Measurements from ENCODE around the gene RPLP1.
A peak's percentile ranks its signal among the peaks of the same experiment; 100 is the strongest.

The RPLP1 gene

GRCh38 chr15:69452692-69453521 lies at the start of gene RPLP1:
TSS of gene RPLP1 (plus strand) at chr15:69452818. CDS start at chr15:69452949, 131 bp downstream.
- Histone ChIP-seq H3K9ac (ENCODE audit: low read depth, low read length) (peak within 1 kb of the TSS; percentile 99), H3K27me3 (ENCODE audit: insufficient read depth, low read length) (no peaks in the 10 kb centered on the region), H3K4me1 (ENCODE audit: insufficient read depth, low read length) (peaks cover 10% of the 10 kb centered on the region; the same call in 1 of the 2 replicates), H3K27ac (ENCODE audit: low read length) (peak within 1 kb of the TSS; percentile 76), H3K36me3 (ENCODE audit: insufficient read depth, low read depth, low read length) (peaks cover 50% of the 10 kb centered on the region), H3K9me3 (ENCODE audit: insufficient read depth, low read depth, low read length) (no peaks in the 10 kb centered on the region), H3K4me3 (ENCODE audit: low read length) (peak within 1 kb of the TSS; percentile 98)

- Histone ChIP-seq H3K27me3 (ENCODE audit: insufficient read depth, low read length) (no peaks in the 10 kb centered on the region), H3K36me3 (ENCODE audit: insufficient read depth, low read depth, low read length) (no peaks in the 10 kb centered on the region), H3K9me3 (ENCODE audit: insufficient read depth, low read depth, low read length) (no peaks in the 10 kb centered on the region), H3K9ac (ENCODE audit: low read depth, low read length) (no peak overlapping the region), H3K4me1 (ENCODE audit: insufficient read depth, low read length) (no peaks in the 10 kb centered on the region), H3K4me3 (ENCODE audit: low read length) (no peak overlapping the region), H3K27ac (ENCODE audit: low read length) (no peak overlapping the region)
Observed at GRCh38 chr15:69403594-69403993, 49.0 kb upstream of the RPLP1 start.

- Histone ChIP-seq H3K36me3 (ENCODE audit: insufficient read depth, low read depth, low read length) (no peaks in the 10 kb centered on the region), H3K27ac (ENCODE audit: low read length) (no peak overlapping the region), H3K9ac (ENCODE audit: low read depth, low read length) (no peak overlapping the region), H3K4me1 (ENCODE audit: insufficient read depth, low read length) (0 out of 2 replicates have a peak, but pooled peaks cover 2% of the 10 kb centered on the region), H3K9me3 (ENCODE audit: insufficient read depth, low read depth, low read length) (no peaks in the 10 kb centered on the region), H3K4me3 (ENCODE audit: low read length) (no peak overlapping the region), H3K27me3 (ENCODE audit: insufficient read depth, low read length) (no peaks in the 10 kb centered on the region)
Observed at GRCh38 chr15:69405110-69405509, 47.5 kb upstream of the RPLP1 start.

- no peaks in the 10 kb centered on the region for H3K36me3 ChIP-seq (ENCODE audit: insufficient read depth, low read depth, low read length)
- H3K9me3 ChIP-seq (ENCODE audit: insufficient read depth, low read depth, low read length): no peaks in the 10 kb centered on the region
- 0 out of 2 replicates have a peak, but pooled peaks cover 3% of the 10 kb centered on the region for H3K4me1 ChIP-seq (ENCODE audit: insufficient read depth, low read length)
- H3K9ac ChIP-seq (ENCODE audit: low read depth, low read length): no peak overlapping the region
- H3K4me3 ChIP-seq (ENCODE audit: low read length): no peak overlapping the region
- no peak overlapping the region for H3K27ac ChIP-seq (ENCODE audit: low read length)
- no peaks in the 10 kb centered on the region for H3K27me3 ChIP-seq (ENCODE audit: insufficient read depth, low read length)
Observed at GRCh38 chr15:69407719-69408400, 44.8 kb upstream of the RPLP1 start.

GRCh38 chr15:69408841-69409240 lies 43.8 kb upstream of the RPLP1 start:
- H3K36me3 ChIP-seq (ENCODE audit: insufficient read depth, low read depth, low read length): no peaks in the 10 kb centered on the region
- no peak overlapping the region for H3K9ac ChIP-seq (ENCODE audit: low read depth, low read length)
- no peak overlapping the region for H3K27ac ChIP-seq (ENCODE audit: low read length)

GRCh38 chr15:69410248-69410874 lies 42.3 kb upstream of the RPLP1 start:
- Histone ChIP-seq H3K36me3 (ENCODE audit: insufficient read depth, low read depth, low read length) (no peaks in the 10 kb centered on the region), H3K4me1 (ENCODE audit: insufficient read depth, low read length) (peaks cover 3% of the 10 kb centered on the region; the same call in 1 of the 2 replicates), H3K4me3 (ENCODE audit: low read length) (no peak overlapping the region), H3K9ac (ENCODE audit: low read depth, low read length) (no peak overlapping the region), H3K27me3 (ENCODE audit: insufficient read depth, low read length) (no peaks in the 10 kb centered on the region), H3K9me3 (ENCODE audit: insufficient read depth, low read depth, low read length) (no peaks in the 10 kb centered on the region), H3K27ac (ENCODE audit: low read length) (no peak overlapping the region)

More at GRCh38 chr15:69408841-69409240, 43.8 kb upstream of the RPLP1 start:
- Histone ChIP-seq H3K4me1 (ENCODE audit: insufficient read depth, low read length) (0 out of 2 replicates have a peak, but pooled peaks cover 3% of the 10 kb centered on the region), H3K9me3 (ENCODE audit: insufficient read depth, low read depth, low read length) (no peaks in the 10 kb centered on the region), H3K4me3 (ENCODE audit: low read length) (no peak overlapping the region), H3K27me3 (ENCODE audit: insufficient read depth, low read length) (no peaks in the 10 kb centered on the region)

GRCh38 chr15:69412274-69412673 lies 40.3 kb upstream of the RPLP1 start:
- Histone ChIP-seq H3K4me3 (ENCODE audit: low read length) (no peak overlapping the region), H3K4me1 (ENCODE audit: insufficient read depth, low read length) (peaks cover 5% of the 10 kb centered on the region; the same call in 1 of the 2 replicates)

GRCh38 chr15:69412701-69413100 lies 39.9 kb upstream of the RPLP1 start:
- Histone ChIP-seq H3K4me3 (ENCODE audit: low read length) (no peak overlapping the region), H3K4me1 (ENCODE audit: insufficient read depth, low read length) (peaks cover 5% of the 10 kb centered on the region; the same call in 1 of the 2 replicates), H3K27ac (ENCODE audit: low read length) (no peak overlapping the region), H3K27me3 (ENCODE audit: insufficient read depth, low read length) (no peaks in the 10 kb centered on the region), H3K36me3 (ENCODE audit: insufficient read depth, low read depth, low read length) (peaks cover 13% of the 10 kb centered on the region), H3K9ac (ENCODE audit: low read depth, low read length) (no peak overlapping the region), H3K9me3 (ENCODE audit: insufficient read depth, low read depth, low read length) (no peaks in the 10 kb centered on the region)

More at GRCh38 chr15:69412274-69412673, 40.3 kb upstream of the RPLP1 start:
- Histone ChIP-seq H3K9ac (ENCODE audit: low read depth, low read length) (no peak overlapping the region), H3K9me3 (ENCODE audit: insufficient read depth, low read depth, low read length) (no peaks in the 10 kb centered on the region), H3K27me3 (ENCODE audit: insufficient read depth, low read length) (no peaks in the 10 kb centered on the region), H3K27ac (ENCODE audit: low read length) (no peak overlapping the region), H3K36me3 (ENCODE audit: insufficient read depth, low read depth, low read length) (peaks cover 9% of the 10 kb centered on the region)

- no peaks in the 10 kb centered on the region for H3K27me3 ChIP-seq (ENCODE audit: insufficient read depth, low read length)
Observed at GRCh38 chr15:69413822-69414700, 38.6 kb upstream of the RPLP1 start, which contains the start of gene KIF23. TSS of gene KIF23 (plus strand) at chr15:69414349. CDS start at chr15:69414466, 117 bp downstream.

GRCh38 chr15:69414701-69415167 lies 37.9 kb upstream of the RPLP1 start:
- peak overlapping the region; percentile 89 for H3K9ac ChIP-seq (ENCODE audit: low read depth, low read length)
- no peaks in the 10 kb centered on the region for H3K9me3 ChIP-seq (ENCODE audit: insufficient read depth, low read depth, low read length)
- H3K4me3 ChIP-seq (ENCODE audit: low read length): peak overlapping the region; percentile 90
- H3K27ac ChIP-seq (ENCODE audit: low read length): no peak overlapping the region
- H3K36me3 ChIP-seq (ENCODE audit: insufficient read depth, low read depth, low read length): peaks cover 34% of the 10 kb centered on the region
- H3K4me1 ChIP-seq (ENCODE audit: insufficient read depth, low read length): peaks cover 5% of the 10 kb centered on the region; the same call in 1 of the 2 replicates
- no peaks in the 10 kb centered on the region for H3K27me3 ChIP-seq (ENCODE audit: insufficient read depth, low read length)

More at GRCh38 chr15:69413822-69414700, 38.6 kb upstream of the RPLP1 start, which contains the start of gene KIF23:
- Histone ChIP-seq H3K4me3 (ENCODE audit: low read length) (peak within 1 kb of the TSS; percentile 90), H3K27ac (ENCODE audit: low read length) (no peak within 1 kb of the TSS), H3K36me3 (ENCODE audit: insufficient read depth, low read depth, low read length) (peaks cover 27% of the 10 kb centered on the region), H3K9me3 (ENCODE audit: insufficient read depth, low read depth, low read length) (no peaks in the 10 kb centered on the region), H3K9ac (ENCODE audit: low read depth, low read length) (peak within 1 kb of the TSS; percentile 89), H3K4me1 (ENCODE audit: insufficient read depth, low read length) (peaks cover 5% of the 10 kb centered on the region; the same call in 1 of the 2 replicates)

Measured in iPS-20b (cell line).